HCT116 (cell line): Measurements from ENCODE around the gene MYL5. TPM values are rescaled to one million over a fixed set of nuclear protein-coding genes. Genes with fewer than 3 reads are reported as not detected.
A peak's percentile ranks its signal among the peaks of the same experiment; 100 is the strongest.
"Not testable (repeated sequence)": the region's sequence is repeated elsewhere in the genome, so short reads cannot be mapped to it uniquely, and the experiment has no call there.

Source experiments
- ATAC-seq: fragments of 200-7000 bp; cut with Tn5 transposase; 2 replicates; pipeline ENCODE4 v1.9.1; 2020; ENCODE audit warnings: mild to moderate bottlenecking, moderate library complexity
- BruUV-seq: library from RNA; stranded (reverse); fragments of 400-500 nt; replicated peaks from 2 replicates; lab custom pipeline; 2021; lab: Mats Ljungman, UMichigan
- CTCF ChIA-PET: fragments of 300-600 bp; sonication (Branson Sonifier 250); formaldehyde crosslinking; loops from one replicate; lab custom pipeline; 2021; ENCODE audit warnings: antibody characterized with exemption; lab: Charles Lee
- POLR2A ChIA-PET: fragments of 300-600, 350-600 bp; sonication (Branson Sonifier 250); formaldehyde crosslinking; loops from one replicate; lab custom pipeline; 2021; ENCODE audit warnings: antibody characterized with exemption; lab: Charles Lee
- RAD21 ChIA-PET, 2 experiments: fragments of 300-600 bp; sonication (Branson Sonifier 250); formaldehyde crosslinking; loops; one replicate each; lab custom pipeline; 2023; ENCODE audit warnings: low total read pairs in 2 of 2; ENCODE audit not compliant: uncharacterized antibody in 2 of 2, unreplicated experiment in 2 of 2, low non-redundant PET in 1 of 2; lab: Charles Lee
- DNase-seq: peaks from one replicate; pipeline ENCODE4 v3.0.0-alpha.2; 2010; ENCODE audit warnings: low read depth, low spot score
- H2AFZ ChIP-seq: fragments of 200-600 bp; shearing (Covaris generic), sonication (generic); 2 replicates; pipeline ENCODE4 v1.6.1; 2017; ENCODE audit warnings: low read depth, mixed run types, mixed read lengths, antibody characterized with exemption, low read length; ENCODE audit not compliant: poor library complexity, severe bottlenecking
- H3K27ac ChIP-seq: 2 replicates; pipeline ENCODE4 v1.5.1; 2012; ENCODE audit warnings: low read depth, low read length
- H3K27me3 ChIP-seq: fragments of 200-600 bp; sonication (generic); 2 replicates; pipeline ENCODE4 v1.6.1; 2016; ENCODE audit warnings: mixed run types, low read length, mixed read lengths; ENCODE audit not compliant: insufficient read depth
- H3K36me3 ChIP-seq, 2 experiments: fragments of 200-500 bp in 1 of 2; fragments of 200-600 bp in 1 of 2; sonication (Bioruptor generic) in 1 of 2; sonication (generic) in 1 of 2; 2 replicates each; pipeline versions ENCODE4 v1.5.1 to v1.6.1; 2014 to 2016; ENCODE audit warnings: low read length in 2 of 2, inconsistent platforms in 1 of 2, mixed read lengths in 1 of 2, mixed run types in 1 of 2; ENCODE audit not compliant: insufficient read depth in 2 of 2, control insufficient read depth in 1 of 2
- H3K4me1 ChIP-seq, 2 experiments: fragments of 200-600 bp in 1 of 2; sonication (generic) in 1 of 2; 2 replicates each; pipeline versions ENCODE4 v1.5.1 to v1.6.1; 2012 to 2017; ENCODE audit warnings: low read length in 2 of 2, inconsistent platforms in 1 of 2, mild to moderate bottlenecking in 1 of 2, mixed read lengths in 1 of 2, mixed run types in 1 of 2, moderate library complexity in 1 of 2; ENCODE audit not compliant: insufficient read depth in 2 of 2, control insufficient read depth in 1 of 2
- H3K4me2 ChIP-seq: fragments of 200-600 bp; sonication (generic); 2 replicates; pipeline ENCODE4 v1.6.1; 2017; ENCODE audit warnings: mixed run types, low read length, mixed read lengths
- H3K4me3 ChIP-seq, 2 experiments: fragments of 200-600 bp in 1 of 2; sonication (generic) in 1 of 2; replicated peaks in 1 of 2; 2 replicates each; pipeline ENCODE4 v1.5.1; 2011 to 2016; ENCODE audit warnings: low read length in 2 of 2, control low read depth in 1 of 2, low read depth in 1 of 2, mild to moderate bottlenecking in 1 of 2, mixed read lengths in 1 of 2, mixed run types in 1 of 2
- H3K79me2 ChIP-seq: fragments of 200-600 bp; sonication (generic); 2 replicates; pipeline ENCODE4 v1.6.1; 2017; ENCODE audit warnings: mild to moderate bottlenecking, mixed run types, low read length, moderate library complexity, mixed read lengths; ENCODE audit not compliant: insufficient read depth
- H3K9ac ChIP-seq: fragments of 200-600 bp; sonication (generic); 2 replicates; pipeline ENCODE4 v1.6.1; 2016; ENCODE audit warnings: low read length, mixed read lengths
- H3K9me2 ChIP-seq: fragments of 200-600 bp; sonication (generic), shearing (Covaris generic); 2 replicates; pipeline ENCODE4 v1.6.1; 2017; ENCODE audit warnings: mixed run types, mild to moderate bottlenecking, moderate library complexity; ENCODE audit not compliant: insufficient read depth
- H3K9me3 ChIP-seq, 2 experiments: fragments of 200-500 bp in 1 of 2; fragments of 200-600 bp in 1 of 2; sonication (Bioruptor generic) in 1 of 2; sonication (generic) in 1 of 2; 2 replicates each; pipeline ENCODE4 v1.6.1; 2014 to 2017; ENCODE audit warnings: low read length in 2 of 2, mixed read lengths in 2 of 2, inconsistent platforms in 1 of 2, low read depth in 1 of 2, mild to moderate bottlenecking in 1 of 2, mixed run types in 1 of 2, moderate library complexity in 1 of 2; ENCODE audit not compliant: control insufficient read depth in 1 of 2, insufficient read depth in 1 of 2
- H4K20me1 ChIP-seq: fragments of 200-600 bp; sonication (generic), shearing (Covaris generic); 2 replicates; pipeline ENCODE4 v1.6.1; 2017; ENCODE audit warnings: mixed run types, mild to moderate bottlenecking, moderate library complexity; ENCODE audit not compliant: insufficient read depth
- CBX3 ChIP-seq: IDR thresholded peaks from 2 replicates; pipeline ENCODE4 v1.6.1; 2012; ENCODE audit warnings: low read depth
- ELF1 ChIP-seq: IDR thresholded peaks from 2 replicates; pipeline ENCODE4 v1.6.1; 2012; ENCODE audit warnings: low read depth, borderline replicate concordance
- EZH2 ChIP-seq: fragments of 200-600 bp; sonication (generic); IDR thresholded peaks from 2 replicates; pipeline ENCODE4 v1.6.1; 2017; ENCODE audit warnings: antibody characterized with exemption, mixed run types
- EZH2phosphoT487 ChIP-seq: fragments of 200-600 bp; IDR thresholded peaks from 2 replicates; pipeline ENCODE4 v1.6.1; 2018; ENCODE audit warnings: antibody characterized with exemption, borderline replicate concordance
- FOSL1 ChIP-seq: IDR thresholded peaks from 2 replicates; pipeline ENCODE4 v1.6.1; 2012; ENCODE audit warnings: low read depth
- JUND ChIP-seq: IDR thresholded peaks from 2 replicates; pipeline ENCODE4 v1.6.1; 2012
- POLR2AphosphoS5 ChIP-seq: IDR thresholded peaks from 2 replicates; pipeline ENCODE4 v1.6.1; 2011; ENCODE audit warnings: mild to moderate bottlenecking, low read depth, low read length, moderate library complexity
- REST ChIP-seq: IDR thresholded peaks from 2 replicates; pipeline ENCODE4 v1.6.1; 2012; ENCODE audit warnings: low read depth
- ZFX ChIP-seq: fragments of 450-650 bp; IDR thresholded peaks from 2 replicates; pipeline ENCODE4 v1.6.1; 2017
- intact Hi-C: fragments of 100-400 bp; cut with micrococcal nuclease; formaldehyde crosslinking; loops from 2 replicates; pipeline ENCODE4 v1.10.0; 2022
- total RNA-seq: library from RNA; stranded (reverse); gene quantifications from one replicate; pipeline ENCODE4 v1.2.1, GENCODE V29; 2021; ENCODE audit not compliant: unreplicated experiment
- TF ChIP-seq, protein P1 (sequence below), 3 experiments: fragments of 200-600 bp in 1 of 3; sonication (generic) in 1 of 3; IDR thresholded peaks in 2 of 3; conservative IDR thresholded peaks in 1 of 3; 2 replicates each; pipeline ENCODE4 v1.5.1; 2012 to 2017; ENCODE audit warnings: low read depth in 2 of 3, low read length in 2 of 3, antibody characterized with exemption in 1 of 3, borderline replicate concordance in 1 of 3, control low read depth in 1 of 3, mild to moderate bottlenecking in 1 of 3, mixed read lengths in 1 of 3, mixed run types in 1 of 3, moderate library complexity in 1 of 3; ENCODE audit not compliant: insufficient read depth in 1 of 3

The MYL5 gene
- total RNA-seq, 1 experiment from 2014 or later = 14.0 TPM

DNA sequence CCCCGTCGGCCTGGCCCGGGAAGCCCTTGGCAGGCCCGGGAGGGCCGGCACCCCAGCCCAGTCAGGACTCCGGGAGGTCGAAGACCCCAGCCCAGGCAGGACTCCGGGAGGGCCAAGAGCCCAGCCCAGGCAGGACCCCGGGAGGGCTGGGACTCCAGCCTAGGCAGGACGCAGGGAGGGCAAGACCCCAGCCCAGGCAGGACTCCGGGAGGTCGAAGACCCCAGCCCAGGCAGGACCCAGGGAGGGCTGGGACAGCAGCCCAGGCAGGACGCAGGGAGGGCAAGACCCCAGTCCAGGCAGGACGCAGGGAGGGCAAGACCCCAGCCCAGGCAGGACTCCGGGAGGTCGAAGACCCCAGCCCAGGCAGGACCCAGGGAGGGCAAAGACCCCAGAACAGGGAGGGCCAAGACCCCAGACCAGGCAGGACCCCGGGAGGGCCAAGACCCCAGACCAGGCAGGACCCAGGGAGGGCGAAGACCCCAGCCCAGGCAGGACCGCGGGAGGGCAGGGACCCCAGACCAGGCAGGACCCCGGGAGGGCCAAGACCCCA, 31.8 kb downstream of the MYL5 start:
- BruUV-seq, CTCF ChIA-PET, RAD21 ChIA-PET, POLR2A ChIA-PET, H2AFZ ChIP-seq, H3K36me3 ChIP-seq, H3K9me2 ChIP-seq, H3K27me3 ChIP-seq, H3K9me3 ChIP-seq, H3K4me1 ChIP-seq, DNase-seq, intact Hi-C loops, ATAC-seq, H4K20me1 ChIP-seq: not testable (repeated sequence)
- Histone ChIP-seq H3K79me2 (peaks cover 48% of the 10 kb centered on the region), H3K9ac (peak overlapping the region; percentile 99), H3K4me3 (peak overlapping the region; percentile 88 to 93), H3K4me2 (peak overlapping the region; percentile 85), H3K27ac (peak overlapping the region; percentile 98)
- TF ChIP-seq ZFX = peak; percentile 52; the same call in 1 of the 2 replicates

DNA sequence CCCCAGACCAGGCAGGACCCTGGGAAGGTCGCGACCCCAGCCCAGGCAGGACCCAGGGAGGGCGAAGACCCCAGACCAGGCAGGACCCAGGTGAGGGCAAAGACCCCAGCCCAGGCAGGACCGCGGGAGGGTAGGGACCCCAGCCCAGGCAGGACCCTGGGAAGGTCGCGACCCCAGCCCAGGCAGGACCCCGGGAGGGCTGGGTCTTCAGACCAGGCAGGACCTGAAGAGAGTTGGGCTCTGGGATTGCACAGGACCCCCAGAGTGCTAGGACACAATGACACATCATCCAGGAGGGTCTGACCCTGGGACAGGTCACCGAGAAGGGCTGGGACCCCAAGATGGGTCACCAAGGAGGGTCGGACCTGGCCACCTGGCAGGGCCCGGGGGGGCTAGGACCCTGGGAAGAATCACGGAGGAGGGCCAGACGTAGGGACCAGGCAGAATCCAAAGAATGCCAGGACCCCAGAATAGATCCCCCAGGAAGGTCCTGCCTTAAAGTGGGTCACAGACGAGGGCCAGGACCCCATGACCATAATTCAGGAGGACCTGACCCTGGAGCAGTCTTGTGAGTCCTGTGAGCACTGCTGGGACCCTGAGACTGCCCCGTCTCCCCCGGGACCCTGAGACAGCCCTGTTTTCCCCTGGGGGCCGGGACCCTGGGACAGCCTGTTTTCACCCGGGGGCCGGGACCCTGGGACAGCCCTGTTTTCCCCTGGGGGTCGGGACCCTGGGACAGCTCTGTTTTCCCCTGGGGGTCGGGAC, 32.7 kb downstream of the MYL5 start:
- Histone ChIP-seq H3K4me2 (peak overlapping the region; percentile 85), H3K9ac (peak overlapping the region; percentile 99; the same call in 1 of the 2 replicates), H3K27ac (peak overlapping the region; percentile 42; the same call in 1 of the 2 replicates)
- DNase-seq = no peak
- RAD21 ChIA-PET = no interaction called here
- intact Hi-C loops = no loop called here
- TF ChIP-seq ZFX (no peak), REST (no peak), EZH2 (no peak), JUND (no peak), FOSL1 (no peak), EZH2phosphoT487 (no peak), ELF1 (no peak), CBX3 (no peak), POLR2AphosphoS5 (no peak)
- TF ChIP-seq, protein P1, sequence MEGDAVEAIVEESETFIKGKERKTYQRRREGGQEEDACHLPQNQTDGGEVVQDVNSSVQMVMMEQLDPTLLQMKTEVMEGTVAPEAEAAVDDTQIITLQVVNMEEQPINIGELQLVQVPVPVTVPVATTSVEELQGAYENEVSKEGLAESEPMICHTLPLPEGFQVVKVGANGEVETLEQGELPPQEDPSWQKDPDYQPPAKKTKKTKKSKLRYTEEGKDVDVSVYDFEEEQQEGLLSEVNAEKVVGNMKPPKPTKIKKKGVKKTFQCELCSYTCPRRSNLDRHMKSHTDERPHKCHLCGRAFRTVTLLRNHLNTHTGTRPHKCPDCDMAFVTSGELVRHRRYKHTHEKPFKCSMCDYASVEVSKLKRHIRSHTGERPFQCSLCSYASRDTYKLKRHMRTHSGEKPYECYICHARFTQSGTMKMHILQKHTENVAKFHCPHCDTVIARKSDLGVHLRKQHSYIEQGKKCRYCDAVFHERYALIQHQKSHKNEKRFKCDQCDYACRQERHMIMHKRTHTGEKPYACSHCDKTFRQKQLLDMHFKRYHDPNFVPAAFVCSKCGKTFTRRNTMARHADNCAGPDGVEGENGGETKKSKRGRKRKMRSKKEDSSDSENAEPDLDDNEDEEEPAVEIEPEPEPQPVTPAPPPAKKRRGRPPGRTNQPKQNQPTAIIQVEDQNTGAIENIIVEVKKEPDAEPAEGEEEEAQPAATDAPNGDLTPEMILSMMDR (IDR thresholded peaks at IDR 0.05 in 2 of 3, conservative IDR thresholded peaks at IDR 0.05 in 1 of 3; ENCODE audit: borderline replicate concordance in 1 of 3, insufficient read depth in 1 of 3, low read depth in 2 of 3, low read length in 2 of 3) = no peak
- TF ChIP-seq, all 23 proteins: peak for 0
- ATAC-seq = no peak
- Histone ChIP-seq H3K36me3 (no peaks in the 10 kb centered on the region), H3K4me3 (peak overlapping the region; percentile 88 to 93), H3K27me3 (no peaks in the 10 kb centered on the region), H2AFZ (no peak overlapping the region), H4K20me1 (no peaks in the 10 kb centered on the region), H3K4me1 (peaks cover 3 to 9% of the 10 kb centered on the region in 2 experiments; a peak in 3 of 4 replicates), H3K79me2 (peaks cover 53% of the 10 kb centered on the region), H3K9me2 (no peaks in the 10 kb centered on the region), H3K9me3 (no peaks in the 10 kb centered on the region)
- BruUV-seq = no TSS peak
- POLR2A ChIA-PET = no interaction called here
- CTCF ChIA-PET = no interaction called here
